ENCODE results near the gene MAT2B. TPM values are rescaled to one million over a fixed set of nuclear protein-coding genes. Genes with fewer than 3 reads are reported as not detected.

Gene MAT2B
- total RNA-seq, 1 experiment from 2014 or later: 25.1 TPM

- intact Hi-C loops (cut with micrococcal nuclease; ENCODE audit: unreplicated experiment): no loop called here
- no peaks in the 10 kb centered on the region for H3K9me3 ChIP-seq
- no peaks in the 10 kb centered on the region for H3K27me3 ChIP-seq (replicated peaks; ENCODE audit: control insufficient read depth, insufficient read depth, low read length)
- TF ChIP-seq, protein P1, sequence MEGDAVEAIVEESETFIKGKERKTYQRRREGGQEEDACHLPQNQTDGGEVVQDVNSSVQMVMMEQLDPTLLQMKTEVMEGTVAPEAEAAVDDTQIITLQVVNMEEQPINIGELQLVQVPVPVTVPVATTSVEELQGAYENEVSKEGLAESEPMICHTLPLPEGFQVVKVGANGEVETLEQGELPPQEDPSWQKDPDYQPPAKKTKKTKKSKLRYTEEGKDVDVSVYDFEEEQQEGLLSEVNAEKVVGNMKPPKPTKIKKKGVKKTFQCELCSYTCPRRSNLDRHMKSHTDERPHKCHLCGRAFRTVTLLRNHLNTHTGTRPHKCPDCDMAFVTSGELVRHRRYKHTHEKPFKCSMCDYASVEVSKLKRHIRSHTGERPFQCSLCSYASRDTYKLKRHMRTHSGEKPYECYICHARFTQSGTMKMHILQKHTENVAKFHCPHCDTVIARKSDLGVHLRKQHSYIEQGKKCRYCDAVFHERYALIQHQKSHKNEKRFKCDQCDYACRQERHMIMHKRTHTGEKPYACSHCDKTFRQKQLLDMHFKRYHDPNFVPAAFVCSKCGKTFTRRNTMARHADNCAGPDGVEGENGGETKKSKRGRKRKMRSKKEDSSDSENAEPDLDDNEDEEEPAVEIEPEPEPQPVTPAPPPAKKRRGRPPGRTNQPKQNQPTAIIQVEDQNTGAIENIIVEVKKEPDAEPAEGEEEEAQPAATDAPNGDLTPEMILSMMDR (IDR thresholded peaks at IDR 0.05; ENCODE audit: insufficient read depth in 1 of 2, low read depth in 1 of 2, low read length in 1 of 2, severe bottlenecking in 1 of 2, unreplicated experiment in 1 of 2): no peak
- ChIA-PET POLR2A (no interaction called here), CTCF (no interaction called here)
- no peak overlapping the region for H3K27ac Mint-ChIP-seq (ENCODE audit: unreplicated experiment)
- H3K4me1 ChIP-seq: no peaks in the 10 kb centered on the region
- BruUV-seq (replicated peaks): no TSS peak
- H3K4me1 Mint-ChIP-seq (ENCODE audit: low read depth, unreplicated experiment): no peaks in the 10 kb centered on the region
- H3K27me3 Mint-ChIP-seq (ENCODE audit: insufficient read depth, unreplicated experiment): no peaks in the 10 kb centered on the region
- H3K4me3 Mint-ChIP-seq (ENCODE audit: unreplicated experiment): no peak overlapping the region
- H3K36me3 Mint-ChIP-seq (ENCODE audit: insufficient read depth, unreplicated experiment): peaks cover 62% of the 10 kb centered on the region
- H3K9me3 Mint-ChIP-seq (ENCODE audit: unreplicated experiment): no peaks in the 10 kb centered on the region
- DNase-seq: no peak
- no peak overlapping the region for H3K4me3 ChIP-seq (ENCODE audit: low read depth, low read length)
- no peaks in the 10 kb centered on the region; the same call in 1 of the 2 replicates for H3K36me3 ChIP-seq (ENCODE audit: control insufficient read depth, insufficient read depth, low read length)
Measured at GRCh38 chr5:163478982-163479271, 26.5 kb upstream of the MAT2B start.

DNA sequence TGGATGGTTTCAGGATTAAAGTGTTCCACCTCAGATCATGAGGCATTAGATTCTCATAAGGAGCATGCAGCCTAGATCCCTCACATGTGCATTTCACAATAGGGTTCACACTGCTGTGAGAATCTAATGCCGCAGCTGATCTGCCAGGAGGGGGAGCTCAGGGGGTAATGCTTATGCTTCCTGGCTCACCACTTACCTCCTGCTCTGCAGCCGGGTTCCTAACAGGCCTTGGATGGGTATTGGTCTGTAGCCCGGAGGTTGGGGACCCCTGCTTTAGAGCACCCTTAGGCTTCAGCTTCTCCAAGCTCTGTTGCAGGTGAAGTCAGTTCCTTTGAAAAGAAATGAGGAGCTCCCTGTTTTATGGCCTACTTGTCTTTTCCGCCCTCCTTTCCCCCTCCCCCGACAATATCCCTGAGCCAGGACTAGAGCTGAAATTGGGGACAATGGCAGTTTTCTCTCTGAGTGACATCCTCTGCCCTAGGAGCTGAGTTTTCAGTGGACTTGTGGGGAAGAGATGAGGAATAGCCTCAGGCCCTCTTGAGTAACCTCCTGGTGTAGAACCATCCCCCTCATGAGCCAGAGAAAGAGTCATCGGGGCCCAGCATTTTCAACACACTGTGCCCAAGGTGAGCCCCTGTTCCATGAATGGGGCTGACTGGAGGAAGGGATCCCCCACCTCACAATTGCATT, 16.2 kb upstream of the MAT2B start:
- H3K4me1 ChIP-seq: no peaks in the 10 kb centered on the region
- no peak overlapping the region for H3K27ac Mint-ChIP-seq (ENCODE audit: unreplicated experiment)
- no peak overlapping the region for H3K4me3 ChIP-seq (ENCODE audit: low read depth, low read length)
- CTCF ChIA-PET: interaction anchor here (1.0 kb wide), 1 partner anchor 16 kb away, joined by 5 read pairs; the partner anchor contains the start of gene MAT2B
- no peaks in the 10 kb centered on the region for H3K4me1 Mint-ChIP-seq (ENCODE audit: low read depth, unreplicated experiment)
- TF ChIP-seq, protein P1 (IDR thresholded peaks at IDR 0.05; ENCODE audit: insufficient read depth in 1 of 2, low read depth in 1 of 2, low read length in 1 of 2, severe bottlenecking in 1 of 2, unreplicated experiment in 1 of 2): peak in 1 of 2 experiments; percentile 18
- H3K9me3 Mint-ChIP-seq (ENCODE audit: unreplicated experiment): peaks cover 6% of the 10 kb centered on the region
- DNase-seq: peak in 1 of 2 experiments; percentile 41
- H3K9me3 ChIP-seq: no peaks in the 10 kb centered on the region; the same call in 1 of the 2 replicates
- POLR2A ChIA-PET: interaction anchor here (0.6 kb wide), 1 partner anchor 9 kb away, joined by 3 read pairs; no protein-coding TSS in a partner anchor
- H3K36me3 ChIP-seq (ENCODE audit: control insufficient read depth, insufficient read depth, low read length): peaks cover 2% of the 10 kb centered on the region; the same call in 1 of the 2 replicates
- no peaks in the 10 kb centered on the region for H3K27me3 ChIP-seq (replicated peaks; ENCODE audit: control insufficient read depth, insufficient read depth, low read length)
- no peaks in the 10 kb centered on the region for H3K27me3 Mint-ChIP-seq (ENCODE audit: insufficient read depth, unreplicated experiment)
- H3K4me3 Mint-ChIP-seq (ENCODE audit: unreplicated experiment): no peak overlapping the region
- H3K36me3 Mint-ChIP-seq (ENCODE audit: insufficient read depth, unreplicated experiment): peaks cover 70% of the 10 kb centered on the region
- intact Hi-C loops (cut with micrococcal nuclease; ENCODE audit: unreplicated experiment): loop anchor here (1.0 kb wide), 1 partner anchor 14 kb away; no protein-coding TSS in a partner anchor
- no TSS peak for BruUV-seq (replicated peaks)

GRCh38 chr5:163489745-163490075, 15.7 kb upstream of the MAT2B start:
- Mint-ChIP-seq H3K27ac (ENCODE audit: unreplicated experiment) (no peak overlapping the region), H3K4me3 (ENCODE audit: unreplicated experiment) (no peak overlapping the region), H3K27me3 (ENCODE audit: insufficient read depth, unreplicated experiment) (no peaks in the 10 kb centered on the region), H3K9me3 (ENCODE audit: unreplicated experiment) (peaks cover 6% of the 10 kb centered on the region), H3K4me1 (ENCODE audit: low read depth, unreplicated experiment) (no peaks in the 10 kb centered on the region), H3K36me3 (ENCODE audit: insufficient read depth, unreplicated experiment) (peaks cover 68% of the 10 kb centered on the region)
- no TSS peak for BruUV-seq (replicated peaks)
- peaks cover 2% of the 10 kb centered on the region; the same call in 1 of the 2 replicates for H3K36me3 ChIP-seq (ENCODE audit: control insufficient read depth, insufficient read depth, low read length)
- ChIA-PET POLR2A (interaction anchor here (0.6 kb wide), 1 partner anchor 10 kb away, joined by 3 read pairs; no protein-coding TSS in a partner anchor), CTCF (no interaction called here)
- H3K4me1 ChIP-seq: no peaks in the 10 kb centered on the region
- TF ChIP-seq, protein P1 (IDR thresholded peaks at IDR 0.05; ENCODE audit: insufficient read depth in 1 of 2, low read depth in 1 of 2, low read length in 1 of 2, severe bottlenecking in 1 of 2, unreplicated experiment in 1 of 2): no peak
- intact Hi-C loops (cut with micrococcal nuclease; ENCODE audit: unreplicated experiment): loop anchor here (1.0 kb wide), 1 partner anchor 14 kb away; no protein-coding TSS in a partner anchor
- H3K9me3 ChIP-seq: no peaks in the 10 kb centered on the region; the same call in 1 of the 2 replicates
- no peak for DNase-seq
- H3K27me3 ChIP-seq (replicated peaks; ENCODE audit: control insufficient read depth, insufficient read depth, low read length): no peaks in the 10 kb centered on the region
- H3K4me3 ChIP-seq (ENCODE audit: low read depth, low read length): no peak overlapping the region

All from Caco-2 (cell line).